Measurements from ENCODE around the gene RNF43.

DNA sequence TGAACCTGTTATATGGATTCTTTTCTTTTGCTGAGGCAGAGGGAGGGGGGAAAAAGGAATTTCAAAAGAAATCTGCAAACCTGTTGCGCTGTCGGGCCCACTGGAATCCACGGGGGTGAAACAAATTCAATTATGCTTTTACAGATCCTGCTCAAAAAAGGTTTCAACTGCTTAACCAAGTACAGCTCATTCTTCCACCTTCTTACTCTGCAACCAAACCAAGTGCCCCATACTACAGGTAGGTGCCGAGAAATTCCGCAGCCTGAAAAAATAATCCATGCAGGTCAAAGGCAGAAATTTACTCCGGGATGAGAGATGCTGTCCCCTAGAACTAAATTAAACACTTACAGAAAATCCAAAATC lies 416 bp downstream of the RNF43 start:
- TF ChIP-seq, protein P1, sequence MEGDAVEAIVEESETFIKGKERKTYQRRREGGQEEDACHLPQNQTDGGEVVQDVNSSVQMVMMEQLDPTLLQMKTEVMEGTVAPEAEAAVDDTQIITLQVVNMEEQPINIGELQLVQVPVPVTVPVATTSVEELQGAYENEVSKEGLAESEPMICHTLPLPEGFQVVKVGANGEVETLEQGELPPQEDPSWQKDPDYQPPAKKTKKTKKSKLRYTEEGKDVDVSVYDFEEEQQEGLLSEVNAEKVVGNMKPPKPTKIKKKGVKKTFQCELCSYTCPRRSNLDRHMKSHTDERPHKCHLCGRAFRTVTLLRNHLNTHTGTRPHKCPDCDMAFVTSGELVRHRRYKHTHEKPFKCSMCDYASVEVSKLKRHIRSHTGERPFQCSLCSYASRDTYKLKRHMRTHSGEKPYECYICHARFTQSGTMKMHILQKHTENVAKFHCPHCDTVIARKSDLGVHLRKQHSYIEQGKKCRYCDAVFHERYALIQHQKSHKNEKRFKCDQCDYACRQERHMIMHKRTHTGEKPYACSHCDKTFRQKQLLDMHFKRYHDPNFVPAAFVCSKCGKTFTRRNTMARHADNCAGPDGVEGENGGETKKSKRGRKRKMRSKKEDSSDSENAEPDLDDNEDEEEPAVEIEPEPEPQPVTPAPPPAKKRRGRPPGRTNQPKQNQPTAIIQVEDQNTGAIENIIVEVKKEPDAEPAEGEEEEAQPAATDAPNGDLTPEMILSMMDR (IDR thresholded peaks at IDR 0.05): peak in 1 of 6 experiments; percentile 8
- TF ChIP-seq POLR2A (IDR thresholded peaks at IDR 0.05): no peak
